K562 (cell line): ENCODE measurements around the gene CDH12. TPM values are rescaled to one million over a fixed set of nuclear protein-coding genes. Genes with fewer than 3 reads are reported as not detected.

Source experiments
- BCL6 ChIP-seq: fragments of 250-450 bp; sonication (Bioruptor Pico); IDR thresholded peaks from 2 replicates; pipeline ENCODE4 v1.4.0; 2020
- NBN ChIP-seq: fragments of 450-650 bp; IDR thresholded peaks from 2 replicates; pipeline ENCODE4 v1.6.1; 2016; ENCODE audit warnings: low read depth, mild to moderate bottlenecking
- ZNF3 ChIP-seq: fragments of 250-450 bp; sonication (Bioruptor Pico); IDR thresholded peaks from 2 replicates; pipeline ENCODE4 v1.5.0; 2021; ENCODE audit warnings: mild to moderate bottlenecking, moderate library complexity
- ZNF408 ChIP-seq: fragments of 250-450 bp; sonication (Bioruptor Pico); IDR thresholded peaks from 2 replicates; pipeline ENCODE4 v1.4.0; 2020; ENCODE audit warnings: low read depth, mild to moderate bottlenecking, moderate library complexity
- polyA plus RNA-seq, 8 experiments: library from polyadenylated mRNA; depleted of rRNA in 4 of 8; stranded (reverse) in 5 of 8; unstranded in 3 of 8; fragments of >200 nt; fragmentation: Nextera tagmentation in 2 of 8; fragmentation: Illumina TruSeq in 1 of 8; extraction: Ambion mirVana in 2 of 8; extraction: Trizol in 1 of 8; gene quantifications; 2 replicates each; pipeline versions ENCODE4 v1.2.1 to v1.2.3, GENCODE V29; 2011 to 2014; ENCODE audit warnings: inconsistent platforms in 1 of 8, missing spikeins in 1 of 8
- total RNA-seq, 7 experiments: library from RNA; depleted of rRNA in 6 of 7; stranded (reverse); fragments of >200 nt in 6 of 7; fragmentation: Illumina TruSeq in 2 of 7; extraction: Trizol in 2 of 7; gene quantifications; 2 replicates each; pipeline versions ENCODE4 v1.2.1 to v1.2.3, GENCODE V29; 2011 to 2021; ENCODE audit warnings: low replicate concordance in 1 of 7
- TF ChIP-seq, protein P1 (sequence below): sonication (generic); formaldehyde crosslinking; IDR thresholded peaks from 2 replicates; pipeline ENCODE4 v1.8.1; 2023; ENCODE audit warnings: mild to moderate bottlenecking, missing genetic modification reagents
- TF ChIP-seq, protein P2 (sequence below), 2 experiments: fragments of 200-800 bp in 1 of 2; sonication (Bioruptor generic) in 1 of 2; sonication (generic) in 1 of 2; formaldehyde crosslinking in 1 of 2; IDR thresholded peaks in 1 of 2; conservative IDR thresholded peaks in 1 of 2; 2 replicates each; pipeline versions ENCODE4 v1.5.0 to v1.6.1; 2016 to 2020; ENCODE audit warnings: missing compliant biosample characterization in 1 of 2, missing genetic modification characterization in 1 of 2, missing genetic modification reagents in 1 of 2
- TF ChIP-seq, protein P3 (sequence below): fragments of 450-650 bp; IDR thresholded peaks from 2 replicates; pipeline ENCODE4 v1.6.1; 2016; ENCODE audit warnings: low read depth
- TF ChIP-seq, protein P4 (sequence below): fragments of 250-450 bp; sonication (Bioruptor Pico); IDR thresholded peaks from 2 replicates; pipeline ENCODE4 v1.4.0; 2020
- TF ChIP-seq, protein P5 (sequence below), 2 experiments: fragments of 450-650 bp; conservative IDR thresholded peaks; 2 replicates each; pipeline ENCODE4 v1.6.1; 2017; ENCODE audit warnings: mild to moderate bottlenecking in 2 of 2, moderate library complexity in 2 of 2

CDH12 gene
- total and polyA plus RNA-seq, 9 of the 15 experiments (the other 6 are each of a cell fraction or from before 2014, with no cell fraction given) = 0.03 to 1.7 (median 0.37) TPM

DNA sequence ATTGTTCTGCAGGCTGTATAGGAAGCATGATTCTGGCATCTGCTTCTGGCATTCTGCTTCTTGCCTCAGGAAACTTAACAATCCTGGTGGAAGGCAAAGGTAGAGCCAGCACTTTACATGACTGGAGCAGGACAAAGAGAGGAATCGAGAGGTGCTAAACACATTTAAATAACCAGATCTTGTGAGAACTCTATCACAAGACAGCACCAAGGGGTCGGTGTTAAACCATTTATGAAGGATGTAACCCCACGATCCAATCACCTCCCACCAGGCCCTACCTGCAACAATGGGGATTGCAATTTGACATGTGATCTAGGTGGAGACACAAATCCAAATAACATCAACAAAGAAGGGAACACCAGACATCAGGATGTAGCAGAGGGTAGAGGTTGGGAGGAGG lies 221.5 kb downstream of the CDH12 start (continued):
- TF ChIP-seq, protein P1, sequence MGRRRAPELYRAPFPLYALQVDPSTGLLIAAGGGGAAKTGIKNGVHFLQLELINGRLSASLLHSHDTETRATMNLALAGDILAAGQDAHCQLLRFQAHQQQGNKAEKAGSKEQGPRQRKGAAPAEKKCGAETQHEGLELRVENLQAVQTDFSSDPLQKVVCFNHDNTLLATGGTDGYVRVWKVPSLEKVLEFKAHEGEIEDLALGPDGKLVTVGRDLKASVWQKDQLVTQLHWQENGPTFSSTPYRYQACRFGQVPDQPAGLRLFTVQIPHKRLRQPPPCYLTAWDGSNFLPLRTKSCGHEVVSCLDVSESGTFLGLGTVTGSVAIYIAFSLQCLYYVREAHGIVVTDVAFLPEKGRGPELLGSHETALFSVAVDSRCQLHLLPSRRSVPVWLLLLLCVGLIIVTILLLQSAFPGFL (CRISPR knock-in tag) = no peak
- TF ChIP-seq, protein P2, sequence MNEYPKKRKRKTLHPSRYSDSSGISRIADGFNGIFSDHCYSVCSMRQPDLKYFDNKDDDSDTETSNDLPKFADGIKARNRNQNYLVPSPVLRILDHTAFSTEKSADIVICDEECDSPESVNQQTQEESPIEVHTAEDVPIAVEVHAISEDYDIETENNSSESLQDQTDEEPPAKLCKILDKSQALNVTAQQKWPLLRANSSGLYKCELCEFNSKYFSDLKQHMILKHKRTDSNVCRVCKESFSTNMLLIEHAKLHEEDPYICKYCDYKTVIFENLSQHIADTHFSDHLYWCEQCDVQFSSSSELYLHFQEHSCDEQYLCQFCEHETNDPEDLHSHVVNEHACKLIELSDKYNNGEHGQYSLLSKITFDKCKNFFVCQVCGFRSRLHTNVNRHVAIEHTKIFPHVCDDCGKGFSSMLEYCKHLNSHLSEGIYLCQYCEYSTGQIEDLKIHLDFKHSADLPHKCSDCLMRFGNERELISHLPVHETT (CRISPR knock-in tag; conservative IDR thresholded peaks at IDR 0.05 in 1 of 2, IDR thresholded peaks at IDR 0.05 in 1 of 2) = no peak
- TF ChIP-seq, protein P3, sequence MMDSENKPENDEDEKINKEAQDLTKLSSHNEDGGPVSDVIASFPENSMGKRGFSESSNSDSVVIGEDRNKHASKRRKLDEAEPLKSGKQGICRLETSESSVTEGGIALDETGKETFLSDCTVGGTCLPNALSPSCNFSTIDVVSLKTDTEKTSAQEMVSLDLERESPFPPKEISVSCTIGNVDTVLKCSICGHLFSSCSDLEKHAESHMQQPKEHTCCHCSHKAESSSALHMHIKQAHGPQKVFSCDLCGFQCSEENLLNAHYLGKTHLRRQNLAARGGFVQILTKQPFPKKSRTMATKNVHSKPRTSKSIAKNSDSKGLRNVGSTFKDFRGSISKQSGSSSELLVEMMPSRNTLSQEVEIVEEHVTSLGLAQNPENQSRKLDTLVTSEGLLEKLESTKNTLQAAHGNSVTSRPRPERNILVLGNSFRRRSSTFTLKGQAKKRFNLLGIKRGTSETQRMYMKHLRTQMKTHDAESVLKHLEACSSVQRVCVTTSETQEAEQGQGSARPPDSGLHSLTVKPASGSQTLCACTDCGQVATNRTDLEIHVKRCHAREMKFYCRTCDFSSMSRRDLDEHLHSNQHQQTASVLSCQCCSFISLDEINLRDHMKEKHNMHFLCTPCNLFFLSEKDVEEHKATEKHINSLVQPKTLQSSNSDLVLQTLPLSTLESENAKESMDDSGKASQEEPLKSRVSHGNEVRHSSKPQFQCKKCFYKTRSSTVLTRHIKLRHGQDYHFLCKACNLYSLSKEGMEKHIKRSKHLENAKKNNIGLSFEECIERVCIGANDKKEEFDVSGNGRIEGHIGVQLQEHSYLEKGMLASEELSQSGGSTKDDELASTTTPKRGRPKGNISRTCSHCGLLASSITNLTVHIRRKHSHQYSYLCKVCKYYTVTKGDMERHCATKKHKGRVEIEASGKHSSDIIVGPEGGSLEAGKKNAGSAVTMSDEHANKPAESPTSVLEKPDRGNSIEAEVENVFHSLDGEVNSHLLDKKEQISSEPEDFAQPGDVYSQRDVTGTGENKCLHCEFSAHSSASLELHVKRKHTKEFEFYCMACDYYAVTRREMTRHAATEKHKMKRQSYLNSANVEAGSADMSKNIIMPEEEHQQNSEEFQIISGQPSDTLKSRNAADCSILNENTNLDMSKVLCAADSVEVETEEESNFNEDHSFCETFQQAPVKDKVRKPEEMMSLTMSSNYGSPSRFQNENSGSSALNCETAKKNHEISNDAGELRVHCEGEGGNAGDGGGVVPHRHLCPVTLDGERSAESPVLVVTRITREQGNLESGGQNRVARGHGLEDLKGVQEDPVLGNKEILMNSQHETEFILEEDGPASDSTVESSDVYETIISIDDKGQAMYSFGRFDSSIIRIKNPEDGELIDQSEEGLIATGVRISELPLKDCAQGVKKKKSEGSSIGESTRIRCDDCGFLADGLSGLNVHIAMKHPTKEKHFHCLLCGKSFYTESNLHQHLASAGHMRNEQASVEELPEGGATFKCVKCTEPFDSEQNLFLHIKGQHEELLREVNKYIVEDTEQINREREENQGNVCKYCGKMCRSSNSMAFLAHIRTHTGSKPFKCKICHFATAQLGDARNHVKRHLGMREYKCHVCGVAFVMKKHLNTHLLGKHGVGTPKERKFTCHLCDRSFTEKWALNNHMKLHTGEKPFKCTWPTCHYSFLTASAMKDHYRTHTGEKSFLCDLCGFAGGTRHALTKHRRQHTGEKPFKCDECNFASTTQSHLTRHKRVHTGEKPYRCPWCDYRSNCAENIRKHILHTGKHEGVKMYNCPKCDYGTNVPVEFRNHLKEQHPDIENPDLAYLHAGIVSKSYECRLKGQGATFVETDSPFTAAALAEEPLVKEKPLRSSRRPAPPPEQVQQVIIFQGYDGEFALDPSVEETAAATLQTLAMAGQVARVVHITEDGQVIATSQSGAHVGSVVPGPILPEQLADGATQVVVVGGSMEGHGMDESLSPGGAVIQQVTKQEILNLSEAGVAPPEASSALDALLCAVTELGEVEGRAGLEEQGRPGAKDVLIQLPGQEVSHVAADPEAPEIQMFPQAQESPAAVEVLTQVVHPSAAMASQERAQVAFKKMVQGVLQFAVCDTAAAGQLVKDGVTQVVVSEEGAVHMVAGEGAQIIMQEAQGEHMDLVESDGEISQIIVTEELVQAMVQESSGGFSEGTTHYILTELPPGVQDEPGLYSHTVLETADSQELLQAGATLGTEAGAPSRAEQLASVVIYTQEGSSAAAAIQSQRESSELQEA = no peak
- TF ChIP-seq BCL6 (CRISPR knock-in tag) (no peak), ZNF3 (CRISPR knock-in tag) (no peak), ZNF408 (CRISPR knock-in tag) (no peak), NBN (no peak)
- TF ChIP-seq, protein P4, sequence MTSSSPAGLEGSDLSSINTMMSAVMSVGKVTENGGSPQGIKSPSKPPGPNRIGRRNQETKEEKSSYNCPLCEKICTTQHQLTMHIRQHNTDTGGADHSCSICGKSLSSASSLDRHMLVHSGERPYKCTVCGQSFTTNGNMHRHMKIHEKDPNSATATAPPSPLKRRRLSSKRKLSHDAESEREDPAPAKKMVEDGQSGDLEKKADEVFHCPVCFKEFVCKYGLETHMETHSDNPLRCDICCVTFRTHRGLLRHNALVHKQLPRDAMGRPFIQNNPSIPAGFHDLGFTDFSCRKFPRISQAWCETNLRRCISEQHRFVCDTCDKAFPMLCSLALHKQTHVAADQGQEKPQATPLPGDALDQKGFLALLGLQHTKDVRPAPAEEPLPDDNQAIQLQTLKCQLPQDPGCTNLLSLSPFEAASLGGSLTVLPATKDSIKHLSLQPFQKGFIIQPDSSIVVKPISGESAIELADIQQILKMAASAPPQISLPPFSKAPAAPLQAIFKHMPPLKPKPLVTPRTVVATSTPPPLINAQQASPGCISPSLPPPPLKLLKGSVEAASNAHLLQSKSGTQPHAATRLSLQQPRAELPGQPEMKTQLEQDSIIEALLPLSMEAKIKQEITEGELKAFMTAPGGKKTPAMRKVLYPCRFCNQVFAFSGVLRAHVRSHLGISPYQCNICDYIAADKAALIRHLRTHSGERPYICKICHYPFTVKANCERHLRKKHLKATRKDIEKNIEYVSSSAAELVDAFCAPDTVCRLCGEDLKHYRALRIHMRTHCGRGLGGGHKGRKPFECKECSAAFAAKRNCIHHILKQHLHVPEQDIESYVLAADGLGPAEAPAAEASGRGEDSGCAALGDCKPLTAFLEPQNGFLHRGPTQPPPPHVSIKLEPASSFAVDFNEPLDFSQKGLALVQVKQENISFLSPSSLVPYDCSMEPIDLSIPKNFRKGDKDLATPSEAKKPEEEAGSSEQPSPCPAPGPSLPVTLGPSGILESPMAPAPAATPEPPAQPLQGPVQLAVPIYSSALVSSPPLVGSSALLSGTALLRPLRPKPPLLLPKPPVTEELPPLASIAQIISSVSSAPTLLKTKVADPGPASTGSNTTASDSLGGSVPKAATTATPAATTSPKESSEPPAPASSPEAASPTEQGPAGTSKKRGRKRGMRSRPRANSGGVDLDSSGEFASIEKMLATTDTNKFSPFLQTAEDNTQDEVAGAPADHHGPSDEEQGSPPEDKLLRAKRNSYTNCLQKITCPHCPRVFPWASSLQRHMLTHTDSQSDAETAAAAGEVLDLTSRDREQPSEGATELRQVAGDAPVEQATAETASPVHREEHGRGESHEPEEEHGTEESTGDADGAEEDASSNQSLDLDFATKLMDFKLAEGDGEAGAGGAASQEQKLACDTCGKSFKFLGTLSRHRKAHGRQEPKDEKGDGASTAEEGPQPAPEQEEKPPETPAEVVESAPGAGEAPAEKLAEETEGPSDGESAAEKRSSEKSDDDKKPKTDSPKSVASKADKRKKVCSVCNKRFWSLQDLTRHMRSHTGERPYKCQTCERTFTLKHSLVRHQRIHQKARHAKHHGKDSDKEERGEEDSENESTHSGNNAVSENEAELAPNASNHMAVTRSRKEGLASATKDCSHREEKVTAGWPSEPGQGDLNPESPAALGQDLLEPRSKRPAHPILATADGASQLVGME (CRISPR knock-in tag) = no peak
- TF ChIP-seq, protein P5, sequence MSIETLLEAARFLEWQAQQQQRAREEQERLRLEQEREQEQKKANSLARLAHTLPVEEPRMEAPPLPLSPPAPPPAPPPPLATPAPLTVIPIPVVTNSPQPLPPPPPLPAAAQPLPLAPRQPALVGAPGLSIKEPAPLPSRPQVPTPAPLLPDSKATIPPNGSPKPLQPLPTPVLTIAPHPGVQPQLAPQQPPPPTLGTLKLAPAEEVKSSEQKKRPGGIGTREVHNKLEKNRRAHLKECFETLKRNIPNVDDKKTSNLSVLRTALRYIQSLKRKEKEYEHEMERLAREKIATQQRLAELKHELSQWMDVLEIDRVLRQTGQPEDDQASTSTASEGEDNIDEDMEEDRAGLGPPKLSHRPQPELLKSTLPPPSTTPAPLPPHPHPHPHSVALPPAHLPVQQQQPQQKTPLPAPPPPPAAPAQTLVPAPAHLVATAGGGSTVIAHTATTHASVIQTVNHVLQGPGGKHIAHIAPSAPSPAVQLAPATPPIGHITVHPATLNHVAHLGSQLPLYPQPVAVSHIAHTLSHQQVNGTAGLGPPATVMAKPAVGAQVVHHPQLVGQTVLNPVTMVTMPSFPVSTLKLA (conservative IDR thresholded peaks at IDR 0.05) = no peak
